HG03045 (cell line): Measurements from ENCODE around the gene MYBPC2.
"Not testable (repeated sequence)": the region's sequence is repeated elsewhere in the genome, so short reads cannot be mapped to it uniquely, and the experiment has no call there.

ENCODE experiments used
- ATAC-seq: cut with Tn5 transposase; IDR thresholded peaks from one replicate; pipeline ENCODE4 v1.9.1; 2021; ENCODE audit warnings: mild to moderate bottlenecking, moderate library complexity; ENCODE audit not compliant: unreplicated experiment

The MYBPC2 gene

GRCh38 chr19:50427318-50427925 lies 5.3 kb upstream of the MYBPC2 start:
- no peak for ATAC-seq

GRCh38 chr19:50427997-50428425 lies 4.7 kb upstream of the MYBPC2 start:
- no peak for ATAC-seq

- no peak for ATAC-seq
These were observed 3.8 kb upstream of the MYBPC2 start for GRCh38 chr19:50428772-50429463.

- no peak for ATAC-seq
These were observed 1.8 kb upstream of the MYBPC2 start for GRCh38 chr19:50430888-50431342.

GRCh38 chr19:50431343-50432220 lies 1.1 kb upstream of the MYBPC2 start:
- ATAC-seq = peak; percentile 75

- ATAC-seq = no peak
These were observed 799 bp downstream of the MYBPC2 start for GRCh38 chr19:50433201-50434180.

GRCh38 chr19:50434525-50434924 lies 1.8 kb downstream of the MYBPC2 start:
- ATAC-seq = no peak

GRCh38 chr19:50435221-50435620 lies 2.5 kb downstream of the MYBPC2 start:
- ATAC-seq = no peak

GRCh38 chr19:50435627-50436026 lies 2.9 kb downstream of the MYBPC2 start:
- no peak for ATAC-seq

GRCh38 chr19:50437862-50438449 lies 5.3 kb downstream of the MYBPC2 start:
- ATAC-seq = no peak

- ATAC-seq = not testable (repeated sequence)
These were observed 6.4 kb downstream of the MYBPC2 start for GRCh38 chr19:50439130-50439529.

GRCh38 chr19:50444059-50444458 lies 11.4 kb downstream of the MYBPC2 start:
- no peak for ATAC-seq

- no peak for ATAC-seq
These were observed 14.4 kb downstream of the MYBPC2 start for GRCh38 chr19:50447053-50447452.

GRCh38 chr19:50447750-50448149 lies 15.1 kb downstream of the MYBPC2 start:
- ATAC-seq = no peak

GRCh38 chr19:50449236-50449899 lies 16.7 kb downstream of the MYBPC2 start:
- ATAC-seq = no peak

GRCh38 chr19:50450369-50451222 lies 17.9 kb downstream of the MYBPC2 start:
- no peak for ATAC-seq

GRCh38 chr19:50451223-50451534 lies 18.5 kb downstream of the MYBPC2 start:
- no peak for ATAC-seq

GRCh38 chr19:50453243-50453642 lies 20.6 kb downstream of the MYBPC2 start:
- ATAC-seq = no peak

- ATAC-seq = no peak
These were observed 23.3 kb downstream of the MYBPC2 start for GRCh38 chr19:50455992-50456391.
